Measurements from ENCODE around the gene PSMD3. TPM values are rescaled to one million over a fixed set of nuclear protein-coding genes. Genes with fewer than 3 reads are reported as not detected.

The PSMD3 gene
- total and polyA plus RNA-seq, 4 donors = 56.2 to 105 (median 84.8) TPM

DNA sequence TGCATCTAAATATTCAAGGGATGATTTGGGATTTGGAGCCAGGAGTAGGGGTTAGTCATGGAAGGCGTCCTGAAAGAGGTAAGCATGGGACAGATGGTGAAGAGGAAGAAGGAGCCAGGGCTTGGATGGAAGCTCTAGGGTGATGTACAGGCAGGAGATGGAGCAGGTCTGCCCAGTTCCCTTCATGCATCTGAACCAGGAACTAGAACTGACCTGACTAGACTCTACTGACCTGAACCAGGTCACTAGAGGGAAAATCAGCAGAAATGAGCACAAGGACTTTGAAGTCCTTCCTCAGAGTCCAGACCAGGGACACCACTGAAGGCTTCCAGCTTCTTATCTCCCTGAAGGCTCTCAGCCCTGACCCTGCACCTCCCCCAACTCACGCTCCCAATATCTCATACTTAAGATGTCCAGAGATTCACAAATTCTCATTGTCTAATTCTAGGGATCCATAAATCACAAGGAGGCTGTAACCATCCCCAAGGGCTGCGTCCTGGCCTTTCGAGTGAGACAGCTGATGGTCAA is 9.5 kb upstream of the PSMD3 start:
- TF ChIP-seq, protein P1, sequence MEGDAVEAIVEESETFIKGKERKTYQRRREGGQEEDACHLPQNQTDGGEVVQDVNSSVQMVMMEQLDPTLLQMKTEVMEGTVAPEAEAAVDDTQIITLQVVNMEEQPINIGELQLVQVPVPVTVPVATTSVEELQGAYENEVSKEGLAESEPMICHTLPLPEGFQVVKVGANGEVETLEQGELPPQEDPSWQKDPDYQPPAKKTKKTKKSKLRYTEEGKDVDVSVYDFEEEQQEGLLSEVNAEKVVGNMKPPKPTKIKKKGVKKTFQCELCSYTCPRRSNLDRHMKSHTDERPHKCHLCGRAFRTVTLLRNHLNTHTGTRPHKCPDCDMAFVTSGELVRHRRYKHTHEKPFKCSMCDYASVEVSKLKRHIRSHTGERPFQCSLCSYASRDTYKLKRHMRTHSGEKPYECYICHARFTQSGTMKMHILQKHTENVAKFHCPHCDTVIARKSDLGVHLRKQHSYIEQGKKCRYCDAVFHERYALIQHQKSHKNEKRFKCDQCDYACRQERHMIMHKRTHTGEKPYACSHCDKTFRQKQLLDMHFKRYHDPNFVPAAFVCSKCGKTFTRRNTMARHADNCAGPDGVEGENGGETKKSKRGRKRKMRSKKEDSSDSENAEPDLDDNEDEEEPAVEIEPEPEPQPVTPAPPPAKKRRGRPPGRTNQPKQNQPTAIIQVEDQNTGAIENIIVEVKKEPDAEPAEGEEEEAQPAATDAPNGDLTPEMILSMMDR (IDR thresholded peaks at IDR 0.05; ENCODE audit: control extremely low read depth, extremely low read depth) = no peak
- Histone ChIP-seq H3K4me1 (ENCODE audit: control insufficient read depth in 5 of 5, insufficient read depth in 5 of 5, low read length in 5 of 5) (peaks cover 0 to 2% (median 0%) of the 10 kb centered on the region in 5 donors), H3K9me3 (ENCODE audit: control insufficient read depth in 4 of 4, insufficient read depth in 3 of 4, low read length in 3 of 4) (no peaks in the 10 kb centered on the region), H3K27me3 (ENCODE audit: control insufficient read depth in 3 of 3, insufficient read depth in 3 of 3, low read length in 2 of 3) (peaks cover 0 to 9% (median 2%) of the 10 kb centered on the region in 3 donors), H3K36me3 (ENCODE audit: control insufficient read depth in 4 of 4, insufficient read depth in 4 of 4, low read length in 4 of 4) (no peaks in the 10 kb centered on the region), H3K4me3 (no peak overlapping the region), H3K9ac (ENCODE audit: insufficient read depth in 1 of 2, low read length in 2 of 2) (no peak overlapping the region), H3K27ac (ENCODE audit: low read depth in 1 of 2, low read length in 1 of 2) (no peak overlapping the region)
- no peak for DNase-seq
- no peak for ATAC-seq (ENCODE audit: insufficient read depth, low FRiP score)
- WGBS, 2 donors = 90 to 96% methylated on average over 4 of the region's 4 CpGs

DNA sequence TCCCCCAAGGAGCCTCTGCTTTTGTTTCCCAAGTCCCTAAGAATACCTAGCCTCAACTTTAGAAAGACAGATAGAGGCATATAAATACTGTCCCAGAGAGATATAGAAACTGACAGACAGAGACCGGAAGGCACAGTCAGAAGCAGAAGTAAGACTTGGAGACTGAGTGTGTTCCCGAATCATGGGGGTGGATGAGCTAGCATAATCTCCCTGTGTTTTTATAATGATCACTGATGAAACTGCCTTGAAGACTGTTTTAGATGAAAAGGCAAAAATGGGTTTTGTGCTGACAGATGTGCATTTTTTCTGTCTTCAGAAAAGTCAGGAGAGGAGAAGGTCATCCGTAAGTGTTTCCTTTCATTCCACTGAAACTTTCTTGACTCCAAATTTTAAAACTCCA is 8.3 kb upstream of the PSMD3 start:
- no peak for ATAC-seq (ENCODE audit: insufficient read depth, low FRiP score)
- WGBS, 2 donors = 32 to 46% methylated on average over 3 of the region's 3 CpGs

DNA sequence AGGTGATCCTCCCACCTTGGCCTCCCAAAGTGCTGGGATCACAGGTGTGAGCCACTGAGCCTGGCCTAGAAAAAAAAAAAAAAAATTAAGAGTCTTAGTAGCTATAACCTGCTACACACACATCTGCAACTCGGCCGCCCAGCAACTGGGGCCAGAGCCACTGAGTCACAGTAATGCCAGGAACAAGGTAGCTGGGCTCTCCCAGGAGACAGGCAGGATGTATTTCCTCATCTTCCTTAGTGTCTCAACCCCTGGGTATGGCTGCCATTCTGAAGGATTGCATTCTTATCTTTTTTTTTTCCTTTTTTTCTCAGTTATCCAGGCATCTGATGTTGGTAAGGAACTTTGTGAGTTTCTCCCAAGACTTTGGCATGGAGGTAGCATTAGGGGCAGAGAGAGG is 7.1 kb upstream of the PSMD3 start:
- Histone ChIP-seq H3K4me3 (no peak overlapping the region), H3K27ac (ENCODE audit: low read depth in 1 of 2, low read length in 1 of 2) (no peak overlapping the region), H3K4me1 (ENCODE audit: control insufficient read depth in 5 of 5, insufficient read depth in 5 of 5, low read length in 5 of 5) (peaks cover 0 to 2% (median 0%) of the 10 kb centered on the region in 5 donors), H3K27me3 (ENCODE audit: control insufficient read depth in 3 of 3, insufficient read depth in 3 of 3, low read length in 2 of 3) (peaks cover 0 to 9% (median 2%) of the 10 kb centered on the region in 3 donors), H3K9me3 (ENCODE audit: control insufficient read depth in 4 of 4, insufficient read depth in 3 of 4, low read length in 3 of 4) (no peaks in the 10 kb centered on the region), H3K36me3 (ENCODE audit: control insufficient read depth in 4 of 4, insufficient read depth in 4 of 4, low read length in 4 of 4) (no peaks in the 10 kb centered on the region), H3K9ac (ENCODE audit: insufficient read depth in 1 of 2, low read length in 2 of 2) (no peak overlapping the region)
- no peak for DNase-seq
- TF ChIP-seq, protein P1 (IDR thresholded peaks at IDR 0.05; ENCODE audit: control extremely low read depth, extremely low read depth) = no peak
- ATAC-seq (ENCODE audit: insufficient read depth, low FRiP score) = no peak
- 86 to 93% methylated on average over 2 of the region's 2 CpGs for WGBS, 2 donors

More for the DNA sequence above, 8.3 kb upstream of the PSMD3 start:
- Histone ChIP-seq H3K9me3 (ENCODE audit: control insufficient read depth in 4 of 4, insufficient read depth in 3 of 4, low read length in 3 of 4) (no peaks in the 10 kb centered on the region), H3K9ac (ENCODE audit: insufficient read depth in 1 of 2, low read length in 2 of 2) (no peak overlapping the region), H3K36me3 (ENCODE audit: control insufficient read depth in 4 of 4, insufficient read depth in 4 of 4, low read length in 4 of 4) (no peaks in the 10 kb centered on the region), H3K4me3 (no peak overlapping the region), H3K27me3 (ENCODE audit: control insufficient read depth in 3 of 3, insufficient read depth in 3 of 3, low read length in 2 of 3) (peaks cover 0 to 9% (median 2%) of the 10 kb centered on the region in 3 donors), H3K27ac (ENCODE audit: low read depth in 1 of 2, low read length in 1 of 2) (no peak overlapping the region), H3K4me1 (ENCODE audit: control insufficient read depth in 5 of 5, insufficient read depth in 5 of 5, low read length in 5 of 5) (peaks cover 0 to 2% (median 0%) of the 10 kb centered on the region in 5 donors)
- TF ChIP-seq, protein P1 (IDR thresholded peaks at IDR 0.05; ENCODE audit: control extremely low read depth, extremely low read depth) = no peak
- no peak for DNase-seq

DNA sequence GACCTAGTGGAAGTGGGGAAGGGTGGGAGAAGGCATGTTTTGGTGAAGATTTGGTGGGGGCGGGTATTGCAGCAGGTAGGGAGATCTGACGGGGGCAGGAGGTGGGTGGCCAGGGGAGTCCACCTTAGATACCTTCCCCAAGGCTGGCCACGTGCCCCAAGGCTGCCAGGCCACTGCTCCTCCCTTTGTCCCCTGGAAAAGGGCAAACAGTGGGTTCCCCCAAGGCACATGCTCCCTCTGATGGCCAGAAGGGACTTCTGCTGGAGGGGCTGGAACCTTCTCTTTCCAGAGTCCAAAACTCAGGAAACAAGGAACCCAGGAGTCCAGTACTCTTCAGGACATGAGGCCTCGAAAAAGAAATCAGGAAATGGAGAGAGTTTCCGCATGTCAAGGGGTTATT is 6.2 kb upstream of the PSMD3 start:
- WGBS, 2 donors = 80 to 90% methylated on average over 5 of the region's 5 CpGs
- H3K4me3 ChIP-seq = no peak overlapping the region
- ATAC-seq (ENCODE audit: insufficient read depth, low FRiP score) (no peak), DNase-seq (no peak)
- no peak overlapping the region for H3K27ac ChIP-seq (ENCODE audit: low read depth in 1 of 2, low read length in 1 of 2)
- H3K9me3 ChIP-seq (ENCODE audit: control insufficient read depth in 4 of 4, insufficient read depth in 3 of 4, low read length in 3 of 4) = no peaks in the 10 kb centered on the region
- H3K9ac ChIP-seq (ENCODE audit: insufficient read depth in 1 of 2, low read length in 2 of 2) = no peak overlapping the region
- H3K4me1 ChIP-seq (ENCODE audit: control insufficient read depth in 5 of 5, insufficient read depth in 5 of 5, low read length in 5 of 5) = peaks cover 0 to 2% (median 0%) of the 10 kb centered on the region in 5 donors
- peaks cover 0 to 9% (median 2%) of the 10 kb centered on the region in 3 donors for H3K27me3 ChIP-seq (ENCODE audit: control insufficient read depth in 3 of 3, insufficient read depth in 3 of 3, low read length in 2 of 3)
- TF ChIP-seq, protein P1 (IDR thresholded peaks at IDR 0.05; ENCODE audit: control extremely low read depth, extremely low read depth) = no peak
- H3K36me3 ChIP-seq (ENCODE audit: control insufficient read depth in 4 of 4, insufficient read depth in 4 of 4, low read length in 4 of 4) = no peaks in the 10 kb centered on the region
